Stimulated activated CD4-positive, alpha-beta T cell treated with anti-CD3 and anti-CD28 coated beads, Interleukin-2, amount 100 ng/mL, for 48 hours (primary cell): ENCODE results near the gene SREBF1.
"Not testable (repeated sequence)": the region's sequence is repeated elsewhere in the genome, so short reads cannot be mapped to it uniquely, and the experiment has no call there.

Experiments used
- DNase-seq, 2 donors: peaks; one replicate each; pipeline ENCODE4 v3.0.0-alpha.2; 2020

Gene SREBF1

DNA sequence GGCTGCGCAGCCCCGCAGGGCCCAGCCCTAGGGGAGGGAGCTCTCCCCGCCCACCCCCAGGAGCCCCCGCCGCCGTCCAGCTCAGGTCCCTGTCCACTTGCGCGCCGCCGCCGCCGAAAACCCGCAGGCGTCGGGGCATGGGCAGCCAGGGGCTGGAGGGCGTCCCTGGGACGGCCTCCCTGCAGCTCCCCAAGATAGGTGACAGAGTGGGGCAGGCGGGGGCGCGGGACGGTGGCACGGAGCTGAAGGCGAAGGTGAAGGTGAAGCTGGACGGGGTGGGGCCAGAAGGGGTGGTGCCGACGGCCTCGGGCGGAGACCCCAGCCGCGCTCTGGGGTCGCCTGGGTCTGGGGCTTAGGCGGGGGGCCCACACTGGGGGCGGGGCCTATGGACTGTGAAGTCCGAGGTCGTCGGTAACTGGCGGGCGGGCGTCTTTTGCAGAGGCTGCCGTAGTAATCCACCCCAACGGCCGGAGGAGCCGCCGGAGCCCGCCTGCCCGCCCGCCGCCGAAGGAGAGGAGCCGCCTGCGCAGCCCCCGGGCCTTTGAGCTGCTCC lies 27.2 kb downstream of the SREBF1 start:
- no peak for DNase-seq

DNA sequence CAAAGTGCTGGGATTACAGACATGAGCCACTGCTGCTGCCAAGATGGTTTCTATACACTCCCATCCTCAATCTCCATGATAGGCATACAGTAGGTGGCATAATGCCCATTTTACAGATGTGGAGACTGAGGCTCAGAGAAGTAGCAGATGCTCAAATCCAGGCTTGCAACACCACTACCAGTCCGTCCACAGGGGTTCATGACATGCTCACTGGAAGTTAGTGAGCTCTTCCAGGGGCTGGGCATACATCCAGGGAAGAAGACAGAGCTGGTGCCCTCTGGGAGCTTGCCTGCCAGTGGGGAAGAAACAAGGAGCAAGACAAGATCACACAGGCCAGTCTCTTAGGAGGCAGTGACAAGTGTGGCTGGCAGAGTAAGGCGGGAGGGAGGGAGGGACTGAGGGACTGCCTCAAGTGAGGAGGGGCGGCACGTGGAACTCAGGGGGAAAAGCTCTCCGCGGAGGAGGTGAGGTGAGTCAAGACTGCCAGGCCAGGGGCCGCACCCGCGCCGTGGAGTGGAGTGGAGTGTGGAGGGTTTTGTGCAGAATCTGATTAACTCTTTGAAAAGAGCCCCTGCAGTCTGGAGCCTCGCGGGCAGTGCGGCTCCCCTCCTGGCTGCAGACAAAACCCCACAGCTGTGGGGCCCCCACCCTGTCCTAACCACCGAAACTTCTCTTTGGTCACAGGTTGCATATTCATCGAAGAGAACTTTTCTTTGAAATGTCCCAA lies 27.9 kb downstream of the SREBF1 start:
- DNase-seq: no peak

DNA sequence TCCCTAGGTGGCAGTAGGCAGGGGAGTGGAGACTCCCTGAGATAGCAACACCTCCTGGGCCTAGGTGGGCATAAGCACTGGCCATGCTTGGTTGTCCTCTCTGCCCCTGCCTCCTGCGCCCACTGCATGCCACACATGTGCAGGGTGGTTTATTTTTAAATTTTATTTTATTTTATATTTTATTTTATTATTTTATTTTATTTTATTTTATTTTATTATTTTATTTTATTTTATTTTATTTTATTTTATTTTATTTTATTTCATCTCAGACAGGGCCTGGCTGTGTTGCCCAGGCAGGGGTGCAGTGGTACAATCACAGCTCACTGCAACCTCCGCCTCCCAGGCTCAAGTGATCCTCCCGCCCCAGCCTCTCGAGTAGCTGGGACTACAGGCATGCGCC lies 28.6 kb downstream of the SREBF1 start:
- not testable (repeated sequence) for DNase-seq

DNA sequence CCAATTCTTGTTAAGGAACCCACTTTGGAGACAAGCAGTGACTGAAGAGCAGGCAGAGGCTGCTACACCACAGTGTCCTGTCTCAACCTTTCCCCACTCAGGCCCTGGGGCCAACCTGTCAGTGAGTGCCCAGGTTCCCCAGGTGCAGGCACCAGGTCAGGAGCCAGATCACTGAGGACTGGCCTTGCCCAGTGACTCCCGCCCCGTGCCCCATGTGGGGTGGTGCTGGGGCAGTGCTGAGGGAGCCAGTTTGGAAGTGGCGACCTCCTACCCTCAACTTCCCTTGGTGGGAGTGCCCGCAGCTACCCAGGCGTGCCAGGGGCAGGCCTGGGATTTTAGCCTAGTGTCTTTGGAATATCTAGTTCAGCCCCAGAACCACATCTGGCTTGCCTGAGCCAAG lies 29.3 kb downstream of the SREBF1 start:
- no peak for DNase-seq

DNA sequence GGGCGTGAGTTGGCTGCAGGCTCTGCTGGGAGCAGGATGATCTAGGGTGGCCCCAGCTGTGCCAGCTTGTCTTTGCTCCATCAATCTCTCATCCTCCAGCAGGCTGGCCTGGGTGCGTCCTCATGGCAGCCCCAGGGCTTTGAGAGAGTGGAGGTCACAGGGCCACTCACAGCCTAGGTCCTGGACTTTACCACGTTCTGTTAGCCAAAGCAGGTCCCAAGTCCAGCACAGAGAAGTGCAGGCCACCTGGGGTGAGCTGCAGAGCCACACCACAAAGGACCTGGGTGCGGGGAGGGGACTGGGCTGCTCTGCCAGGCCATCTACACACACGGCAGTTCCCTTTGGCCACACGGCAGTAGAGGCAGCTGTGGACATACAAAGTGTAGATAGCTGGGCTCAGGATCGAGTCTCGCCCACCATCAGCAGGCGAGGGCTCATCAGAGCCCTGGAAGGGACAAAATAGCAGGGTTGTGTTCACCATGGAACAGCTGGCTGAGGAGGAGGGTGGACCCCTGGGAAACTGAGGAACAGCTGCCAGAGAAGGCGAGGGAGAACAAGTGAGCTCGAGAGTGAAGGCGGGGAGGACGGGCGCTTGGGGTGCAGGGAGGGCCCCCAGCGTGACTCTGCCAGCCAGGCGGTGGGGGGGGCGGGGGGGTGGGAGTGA lies 30.0 kb downstream of the SREBF1 start:
- DNase-seq: no peak

DNA sequence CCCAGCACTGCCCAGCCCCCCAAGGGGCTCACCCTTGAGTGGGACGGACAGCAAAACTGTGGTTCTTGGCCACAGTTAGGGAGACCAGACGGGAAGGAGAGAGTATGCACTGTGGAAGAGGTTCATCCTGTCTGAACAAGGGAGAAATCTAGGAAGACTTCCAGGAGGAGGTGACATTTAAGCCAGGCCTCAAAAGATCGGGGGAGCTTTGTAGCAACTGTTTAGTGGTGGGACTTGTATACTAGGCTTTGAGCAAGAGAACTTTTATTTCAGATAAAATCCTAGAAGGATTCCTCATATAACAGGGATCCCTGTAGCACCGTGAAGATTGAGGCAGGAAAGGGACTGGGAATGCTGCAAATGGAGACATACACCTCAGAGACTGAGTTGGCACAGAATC lies 30.8 kb downstream of the SREBF1 start:
- no peak for DNase-seq

DNA sequence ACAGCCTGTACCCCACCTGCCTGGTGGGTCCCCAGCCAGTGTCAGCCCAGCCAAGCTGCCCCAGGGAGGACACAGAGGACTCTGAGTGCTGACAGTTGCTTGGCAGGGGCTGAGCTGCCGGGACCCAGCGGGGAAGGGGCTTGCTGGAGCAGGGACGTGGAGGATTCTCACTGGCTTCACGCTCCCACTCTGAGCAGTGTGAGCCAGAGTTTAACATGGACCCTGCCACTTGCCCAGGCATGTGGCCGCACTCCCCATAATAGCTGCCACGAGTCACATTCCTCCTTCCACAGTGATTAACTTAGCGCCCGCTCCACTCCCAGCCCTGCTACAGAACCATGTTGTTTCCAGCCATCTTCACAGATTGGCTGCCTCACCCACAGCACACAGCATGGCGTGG lies 31.2 kb downstream of the SREBF1 start:
- DNase-seq: no peak

DNA sequence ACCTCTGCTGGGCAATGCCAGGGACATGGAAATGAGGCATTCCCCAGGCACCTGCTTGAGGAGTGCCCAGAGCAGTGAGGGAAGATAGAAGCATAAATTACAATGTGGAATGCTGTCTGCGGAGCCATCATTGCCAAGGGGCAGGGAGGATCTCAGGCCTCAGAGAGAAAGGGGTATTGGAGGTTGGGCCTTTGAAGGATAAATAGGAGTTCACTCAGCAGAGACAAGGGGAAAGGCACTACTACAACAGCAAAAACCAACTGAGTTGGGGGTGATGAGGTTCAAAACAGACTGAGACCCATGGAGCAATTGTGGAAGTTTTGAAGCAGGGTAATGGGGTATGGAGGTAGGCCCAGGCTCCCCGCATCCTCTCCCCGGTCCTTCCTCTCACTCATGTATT lies 32.8 kb downstream of the SREBF1 start:
- DNase-seq: no peak

DNA sequence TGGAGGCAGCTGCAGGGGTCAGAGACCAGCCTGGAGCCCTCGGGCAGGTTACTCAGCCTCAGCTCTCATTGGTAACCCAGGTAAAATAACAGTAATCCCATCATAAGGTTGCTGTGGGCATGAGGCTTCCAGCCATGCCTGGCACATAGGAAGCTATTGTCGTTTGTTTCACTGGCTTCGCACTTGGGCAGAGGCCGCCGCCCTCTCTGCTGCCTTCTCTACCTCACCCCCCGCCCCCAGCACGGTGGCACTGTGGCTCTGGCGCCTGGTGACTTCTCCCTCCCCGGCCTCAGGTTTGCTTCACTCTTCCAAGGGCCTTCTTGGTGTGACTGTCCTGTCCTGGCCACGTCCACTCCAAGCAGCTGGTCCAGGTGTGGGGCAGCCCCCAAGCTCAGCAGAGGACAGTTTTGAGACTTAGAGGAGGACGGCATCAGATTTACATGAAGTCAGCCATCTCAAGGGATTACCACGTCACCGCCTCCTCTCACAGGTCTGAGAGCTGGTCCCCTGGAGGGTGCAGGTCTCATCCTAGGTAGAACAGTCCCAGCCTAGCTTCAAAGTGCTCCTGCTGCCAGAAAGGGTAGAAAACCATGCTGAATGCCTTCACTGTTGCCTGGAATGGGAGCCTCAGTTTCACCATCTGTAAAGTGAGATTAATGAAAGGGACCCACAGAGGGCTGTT lies 34.8 kb downstream of the SREBF1 start:
- DNase-seq: no peak

DNA sequence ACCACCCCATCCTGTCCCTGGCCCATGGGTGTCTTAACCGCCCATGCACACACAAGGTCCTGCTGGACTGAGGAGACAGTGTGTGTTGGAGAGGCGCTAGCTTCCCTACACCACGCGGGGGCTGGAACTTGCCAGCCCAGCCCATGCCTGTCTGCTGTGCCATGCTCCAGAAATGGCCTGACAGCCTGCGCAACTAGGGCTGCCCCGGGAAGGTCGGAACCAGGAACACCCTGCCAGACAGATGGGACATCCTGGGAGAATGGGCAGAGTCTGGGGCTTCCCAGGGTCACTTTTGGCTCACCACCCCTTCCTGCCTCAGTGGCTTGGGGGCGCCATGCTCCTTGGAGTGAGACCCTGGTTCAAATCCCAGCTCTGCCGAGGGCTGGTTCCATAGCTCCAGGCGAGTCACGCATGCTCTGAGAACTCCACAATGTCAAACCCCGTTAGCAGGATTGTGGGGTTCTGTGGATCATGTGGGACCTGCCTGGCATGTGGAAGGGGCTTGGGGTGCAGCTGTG lies 36.2 kb downstream of the SREBF1 start:
- no peak for DNase-seq

DNA sequence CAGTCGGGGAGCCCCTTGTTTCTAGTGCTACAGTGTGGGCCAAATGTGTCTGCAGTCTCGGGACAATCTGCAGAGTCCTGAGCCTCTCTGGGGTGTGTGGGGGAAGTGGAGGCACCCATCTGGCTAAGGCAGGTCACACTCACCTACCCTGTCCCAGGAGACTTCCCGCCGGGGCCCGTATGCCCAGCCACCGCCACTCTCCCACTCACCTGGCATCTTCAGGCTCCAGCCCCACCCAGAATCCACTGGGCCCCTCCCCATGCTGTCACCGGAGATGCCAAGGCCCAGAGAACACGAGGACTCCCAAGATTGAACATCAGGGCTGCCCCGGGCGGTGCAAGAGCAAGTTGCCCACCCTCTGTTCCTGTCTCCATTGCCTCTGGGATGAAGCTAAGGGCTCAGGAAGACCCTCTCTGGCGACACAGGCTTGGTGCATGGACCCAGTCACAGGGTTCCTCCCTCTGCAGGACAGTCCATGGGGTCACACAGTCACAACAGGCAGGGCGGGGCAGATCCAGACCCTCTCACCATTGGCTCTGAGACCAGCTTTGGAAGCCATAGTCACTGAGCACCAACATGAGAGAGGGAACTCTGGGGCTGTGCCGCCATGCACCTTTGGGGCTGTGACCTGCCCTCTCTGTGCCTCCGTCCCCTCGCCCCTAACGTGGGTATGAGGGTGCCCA lies 38.1 kb downstream of the SREBF1 start:
- no peak for DNase-seq

DNA sequence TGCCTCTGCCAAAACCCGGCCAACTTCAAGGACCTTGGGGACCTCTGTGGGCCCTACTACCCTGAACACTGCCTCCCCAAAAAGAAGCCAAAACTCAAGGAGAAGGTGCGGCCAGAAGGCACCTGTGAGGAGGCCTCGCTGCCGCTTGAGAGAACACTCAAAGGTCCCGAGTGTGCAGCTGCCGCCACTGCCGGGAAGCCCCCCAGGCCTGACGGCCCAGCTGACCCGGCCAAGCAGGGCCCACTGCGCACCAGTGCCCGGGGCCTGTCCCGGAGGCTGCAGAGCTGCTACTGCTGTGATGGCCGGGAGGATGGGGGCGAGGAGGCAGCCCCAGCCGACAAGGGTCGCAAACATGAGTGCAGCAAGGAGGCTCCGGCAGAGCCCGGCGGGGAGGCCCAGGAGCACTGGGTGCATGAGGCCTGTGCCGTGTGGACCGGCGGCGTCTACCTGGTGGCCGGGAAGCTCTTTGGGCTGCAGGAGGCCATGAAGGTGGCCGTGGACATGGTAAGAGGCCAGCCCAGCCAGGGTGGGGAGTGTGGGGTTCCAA lies 38.7 kb downstream of the SREBF1 start:
- DNase-seq: no peak

DNA sequence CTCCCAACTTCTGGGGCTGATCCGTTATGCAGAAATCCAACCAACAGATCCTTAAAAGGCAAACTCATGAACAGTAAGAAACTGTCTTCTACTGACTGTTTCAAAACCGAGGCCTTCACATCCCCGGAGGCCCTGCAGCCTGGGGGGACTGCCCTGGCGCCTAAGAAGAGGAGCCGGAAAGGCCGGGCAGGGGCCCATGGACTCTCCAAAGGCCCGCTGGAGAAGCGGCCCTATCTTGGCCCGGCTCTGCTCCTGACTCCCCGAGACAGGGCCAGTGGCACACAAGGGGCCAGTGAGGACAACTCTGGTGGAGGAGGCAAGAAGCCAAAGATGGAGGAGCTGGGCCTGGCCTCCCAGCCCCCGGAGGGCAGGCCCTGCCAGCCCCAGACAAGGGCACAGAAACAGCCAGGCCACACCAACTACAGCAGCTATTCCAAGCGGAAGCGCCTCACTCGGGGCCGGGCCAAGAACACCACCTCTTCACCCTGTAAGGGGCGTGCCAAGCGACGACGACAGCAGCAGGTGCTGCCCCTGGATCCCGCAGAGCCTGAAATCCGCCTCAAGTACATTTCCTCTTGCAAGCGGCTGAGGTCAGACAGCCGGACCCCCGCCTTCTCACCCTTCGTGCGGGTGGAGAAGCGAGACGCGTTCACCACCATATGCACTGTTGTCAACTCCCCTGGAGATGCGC lies 39.5 kb downstream of the SREBF1 start:
- no peak for DNase-seq

DNA sequence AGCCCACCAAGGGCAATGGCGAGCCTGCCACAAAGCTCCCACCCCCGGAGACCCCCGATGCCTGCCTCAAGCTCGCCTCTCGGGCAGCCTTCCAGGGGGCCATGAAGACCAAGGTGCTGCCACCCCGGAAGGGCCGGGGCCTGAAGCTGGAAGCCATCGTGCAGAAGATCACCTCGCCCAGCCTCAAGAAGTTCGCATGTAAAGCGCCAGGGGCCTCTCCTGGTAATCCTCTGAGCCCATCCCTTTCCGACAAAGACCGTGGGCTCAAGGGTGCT lies 40.1 kb downstream of the SREBF1 start:
- DNase-seq: no peak

DNA sequence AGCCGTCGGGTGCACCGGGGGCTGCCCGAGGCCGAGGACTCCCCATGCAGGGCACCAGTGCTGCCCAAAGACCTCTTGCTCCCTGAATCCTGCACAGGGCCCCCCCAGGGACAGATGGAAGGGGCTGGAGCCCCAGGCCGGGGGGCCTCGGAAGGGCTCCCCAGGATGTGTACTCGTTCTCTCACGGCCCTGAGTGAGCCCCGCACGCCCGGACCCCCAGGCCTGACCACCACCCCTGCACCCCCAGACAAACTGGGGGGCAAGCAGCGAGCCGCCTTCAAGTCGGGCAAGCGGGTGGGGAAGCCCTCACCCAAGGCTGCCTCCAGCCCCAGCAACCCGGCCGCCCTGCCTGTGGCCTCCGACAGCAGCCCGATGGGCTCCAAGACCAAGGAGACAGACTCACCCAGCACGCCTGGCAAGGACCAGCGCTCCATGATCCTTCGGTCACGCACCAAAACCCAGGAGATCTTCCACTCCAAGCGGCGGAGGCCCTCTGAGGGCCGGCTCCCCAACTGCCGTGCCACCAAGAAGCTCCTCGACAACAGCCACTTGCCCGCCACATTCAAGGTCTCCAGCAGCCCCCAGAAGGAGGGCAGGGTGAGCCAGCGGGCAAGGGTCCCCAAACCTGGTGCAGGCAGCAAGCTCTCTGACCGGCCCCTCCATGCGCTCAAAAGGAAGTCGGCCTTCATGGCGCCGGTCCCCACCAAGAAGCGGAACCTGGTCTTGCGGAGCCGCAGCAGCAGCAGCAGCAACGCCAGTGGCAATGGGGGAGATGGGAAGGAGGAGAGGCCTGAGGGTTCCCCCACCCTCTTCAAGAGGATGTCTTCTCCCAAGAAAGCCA lies 40.6 kb downstream of the SREBF1 start:
- no peak for DNase-seq

DNA sequence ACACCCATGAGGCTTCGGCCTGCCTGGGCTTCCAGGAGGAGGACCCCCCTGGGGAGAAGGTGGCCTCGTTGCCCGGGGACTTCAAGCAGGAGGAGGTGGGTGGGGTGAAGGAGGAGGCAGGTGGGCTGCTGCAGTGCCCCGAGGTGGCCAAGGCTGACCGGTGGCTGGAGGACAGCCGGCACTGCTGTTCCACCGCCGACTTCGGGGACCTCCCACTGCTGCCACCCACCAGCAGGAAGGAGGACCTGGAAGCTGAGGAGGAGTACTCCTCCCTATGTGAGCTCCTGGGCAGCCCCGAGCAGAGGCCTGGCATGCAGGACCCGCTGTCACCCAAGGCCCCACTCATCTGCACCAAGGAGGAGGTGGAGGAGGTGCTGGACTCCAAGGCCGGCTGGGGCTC lies 41.5 kb downstream of the SREBF1 start:
- DNase-seq: no peak

DNA sequence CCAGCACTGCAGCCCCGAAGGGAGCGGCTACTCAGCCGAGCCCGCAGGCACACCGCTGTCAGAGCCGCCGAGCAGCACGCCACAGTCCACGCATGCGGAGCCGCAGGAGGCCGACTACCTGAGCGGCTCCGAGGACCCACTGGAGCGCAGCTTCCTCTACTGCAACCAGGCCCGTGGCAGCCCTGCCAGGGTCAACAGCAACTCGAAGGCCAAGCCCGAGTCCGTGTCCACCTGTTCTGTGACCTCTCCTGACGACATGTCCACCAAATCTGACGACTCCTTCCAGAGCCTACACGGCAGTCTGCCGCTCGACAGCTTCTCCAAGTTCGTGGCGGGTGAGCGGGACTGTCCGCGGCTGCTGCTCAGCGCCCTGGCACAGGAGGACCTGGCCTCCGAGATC lies 42.4 kb downstream of the SREBF1 start:
- no peak for DNase-seq

DNA sequence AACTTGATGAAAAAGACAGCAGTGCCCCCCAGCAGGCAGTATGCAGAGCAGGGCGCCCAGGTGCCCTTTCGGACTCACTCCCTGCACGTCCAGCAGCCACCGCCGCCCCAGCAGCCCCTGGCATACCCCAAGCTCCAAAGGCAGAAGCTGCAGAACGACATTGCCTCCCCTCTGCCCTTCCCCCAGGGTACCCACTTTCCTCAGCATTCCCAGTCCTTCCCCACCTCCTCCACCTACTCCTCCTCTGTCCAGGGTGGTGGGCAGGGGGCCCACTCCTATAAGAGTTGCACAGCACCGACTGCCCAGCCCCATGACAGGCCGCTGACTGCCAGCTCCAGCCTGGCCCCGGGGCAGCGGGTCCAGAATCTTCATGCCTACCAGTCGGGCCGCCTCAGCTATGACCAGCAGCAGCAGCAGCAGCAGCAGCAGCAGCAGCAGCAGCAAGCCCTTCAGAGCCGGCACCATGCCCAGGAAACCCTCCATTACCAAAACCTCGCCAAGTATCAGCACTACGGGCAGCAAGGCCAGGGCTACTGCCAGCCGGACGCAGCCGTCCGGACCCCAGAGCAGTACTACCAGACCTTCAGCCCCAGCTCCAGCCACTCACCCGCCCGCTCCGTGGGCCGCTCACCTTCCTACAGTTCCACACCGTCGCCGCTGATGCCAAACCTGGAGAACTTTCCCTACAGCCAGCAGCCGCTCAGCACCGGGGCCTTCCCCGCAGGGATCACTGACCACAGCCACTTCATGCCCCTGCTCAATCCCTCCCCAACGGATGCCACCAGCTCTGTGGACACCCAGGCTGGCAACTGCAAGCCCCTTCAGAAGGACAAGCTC lies 43.2 kb downstream of the SREBF1 start:
- no peak for DNase-seq

DNA sequence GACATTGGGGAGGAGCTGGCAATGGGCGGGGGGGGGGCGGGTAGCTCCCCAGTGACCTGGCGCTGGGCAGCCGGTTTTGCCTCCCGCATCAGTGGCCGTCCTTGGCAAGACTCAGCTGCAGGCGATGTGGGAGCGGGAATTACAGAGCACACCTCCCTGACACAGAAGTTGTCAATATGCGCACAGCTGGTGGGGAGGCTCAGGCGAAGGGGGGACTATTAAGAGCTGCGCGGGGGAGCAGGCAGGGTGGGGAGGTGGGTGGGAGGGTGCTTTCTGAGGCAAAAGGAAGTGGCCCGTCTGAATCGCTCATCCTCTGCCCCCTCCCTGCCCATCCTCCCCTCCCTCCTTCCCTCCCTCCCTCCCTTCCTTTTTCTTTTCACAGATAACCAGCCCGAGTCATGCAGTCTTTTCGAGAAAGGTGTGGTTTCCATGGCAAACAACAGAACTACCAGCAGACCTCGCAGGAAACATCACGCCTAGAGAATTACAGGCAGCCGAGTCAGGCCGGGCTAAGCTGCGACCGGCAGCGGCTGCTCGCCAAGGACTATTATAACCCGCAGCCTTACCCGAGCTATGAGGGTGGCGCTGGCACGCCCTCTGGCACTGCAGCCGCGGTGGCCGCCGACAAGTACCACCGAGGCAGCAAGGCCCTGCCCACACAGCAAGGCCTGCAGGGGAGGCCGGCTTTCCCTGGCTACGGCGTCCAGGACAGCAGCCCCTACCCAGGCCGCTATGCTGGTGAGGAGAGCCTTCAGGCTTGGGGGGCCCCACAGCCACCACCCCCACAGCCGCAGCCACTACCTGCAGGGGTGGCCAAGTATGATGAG lies 44.0 kb downstream of the SREBF1 start:
- DNase-seq: peak in 1 of 2 donors; percentile 21
